HAP-1 (cell line): ENCODE measurements around the gene UQCC2.

ENCODE experiments used
- DNase-seq, 2 experiments: peaks; one replicate each; pipeline ENCODE4 v3.0.0-alpha.2; 2016 to 2020; ENCODE audit warnings: low spot score in 2 of 2
- H3K27me3 ChIP-seq: fragments of 250-450 bp; sonication (Bioruptor Pico); 2 replicates; pipeline ENCODE4 v1.5.1; 2020; ENCODE audit warnings: low read depth, mild to moderate bottlenecking, moderate library complexity
- H3K36me3 ChIP-seq: fragments of 250-450 bp; sonication (Bioruptor Pico); replicated peaks from 2 replicates; pipeline ENCODE4 v1.5.1; 2020; ENCODE audit warnings: mild to moderate bottlenecking
- H3K4me1 ChIP-seq: fragments of 250-450 bp; sonication (Bioruptor Pico); 2 replicates; pipeline ENCODE4 v1.5.1; 2020; ENCODE audit warnings: mild to moderate bottlenecking
- H3K4me3 ChIP-seq: fragments of 250-450 bp; sonication (Bioruptor Pico); 2 replicates; pipeline ENCODE4 v1.5.1; 2020; ENCODE audit warnings: mild to moderate bottlenecking, moderate library complexity
- H3K9me3 ChIP-seq: fragments of 250-450 bp; sonication (Bioruptor Pico); 2 replicates; pipeline ENCODE4 v1.5.1; 2020; ENCODE audit warnings: mild to moderate bottlenecking, moderate library complexity
- in situ Hi-C: fragments of 300-500 bp; cut with MboI; formaldehyde crosslinking; loops from 3 replicates; pipeline ENCODE4 v1.14.3; 2020; ENCODE audit warnings: low sequenced_read_pairs, inconsistent platforms, mixed read lengths

The UQCC2 gene

DNA sequence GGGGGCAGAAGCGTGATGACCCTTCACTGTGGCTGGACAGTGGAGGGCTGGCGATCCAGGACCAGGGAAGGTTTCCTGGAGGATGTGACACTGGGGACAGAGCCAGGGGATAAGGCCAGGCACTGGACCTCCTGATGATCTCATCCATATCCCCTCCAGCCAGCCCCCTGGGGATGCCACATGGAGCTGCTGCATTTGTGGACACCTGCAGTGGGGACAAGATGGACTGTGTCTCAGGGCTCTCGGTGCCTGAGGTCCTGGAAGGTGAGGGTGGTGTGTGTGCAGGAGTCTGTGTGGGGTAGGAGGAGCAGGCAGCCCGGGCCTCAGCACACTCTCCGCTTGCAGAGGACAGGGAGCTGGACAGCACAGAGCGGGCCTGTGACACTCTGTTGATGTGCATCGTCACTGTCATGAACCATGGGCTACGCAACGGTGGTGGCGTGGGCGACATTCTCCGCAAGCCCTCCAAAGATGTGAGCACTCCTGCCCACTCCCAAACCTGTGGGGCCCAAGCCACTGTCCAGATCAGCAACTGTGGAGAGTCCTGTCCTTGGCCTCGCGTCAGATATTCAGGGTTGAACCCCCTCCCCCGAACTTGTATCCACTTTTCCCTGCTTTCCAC lies 19.9 kb downstream of the UQCC2 start:
- DNase-seq: no peak
- Histone ChIP-seq H3K4me1 (no peaks in the 10 kb centered on the region), H3K27me3 (no peaks in the 10 kb centered on the region), H3K9me3 (no peaks in the 10 kb centered on the region), H3K36me3 (peaks cover 76% of the 10 kb centered on the region), H3K4me3 (no peak overlapping the region)
- in situ Hi-C loops: no loop called here

- in situ Hi-C loops: no loop called here
- no peaks in the 10 kb centered on the region for H3K4me1 ChIP-seq
- H3K4me3 ChIP-seq: no peak overlapping the region
- no peaks in the 10 kb centered on the region for H3K27me3 ChIP-seq
- no peaks in the 10 kb centered on the region for H3K9me3 ChIP-seq
- no peak for DNase-seq
- peaks cover 76% of the 10 kb centered on the region for H3K36me3 ChIP-seq
Observed at GRCh38 chr6:33690766-33691165, 20.7 kb downstream of the UQCC2 start.

GRCh38 chr6:33689879-33690278 lies 21.6 kb downstream of the UQCC2 start:
- Histone ChIP-seq H3K36me3 (peaks cover 76% of the 10 kb centered on the region), H3K4me1 (no peaks in the 10 kb centered on the region), H3K4me3 (no peak overlapping the region), H3K27me3 (no peaks in the 10 kb centered on the region), H3K9me3 (no peaks in the 10 kb centered on the region)
- DNase-seq: no peak
- in situ Hi-C loops: no loop called here

GRCh38 chr6:33689148-33689494 lies 22.4 kb downstream of the UQCC2 start:
- DNase-seq: no peak
- no peaks in the 10 kb centered on the region for H3K27me3 ChIP-seq
- no peaks in the 10 kb centered on the region for H3K9me3 ChIP-seq
- no peak overlapping the region for H3K4me3 ChIP-seq
- in situ Hi-C loops: no loop called here
- H3K36me3 ChIP-seq: peaks cover 77% of the 10 kb centered on the region
- H3K4me1 ChIP-seq: no peaks in the 10 kb centered on the region

DNA sequence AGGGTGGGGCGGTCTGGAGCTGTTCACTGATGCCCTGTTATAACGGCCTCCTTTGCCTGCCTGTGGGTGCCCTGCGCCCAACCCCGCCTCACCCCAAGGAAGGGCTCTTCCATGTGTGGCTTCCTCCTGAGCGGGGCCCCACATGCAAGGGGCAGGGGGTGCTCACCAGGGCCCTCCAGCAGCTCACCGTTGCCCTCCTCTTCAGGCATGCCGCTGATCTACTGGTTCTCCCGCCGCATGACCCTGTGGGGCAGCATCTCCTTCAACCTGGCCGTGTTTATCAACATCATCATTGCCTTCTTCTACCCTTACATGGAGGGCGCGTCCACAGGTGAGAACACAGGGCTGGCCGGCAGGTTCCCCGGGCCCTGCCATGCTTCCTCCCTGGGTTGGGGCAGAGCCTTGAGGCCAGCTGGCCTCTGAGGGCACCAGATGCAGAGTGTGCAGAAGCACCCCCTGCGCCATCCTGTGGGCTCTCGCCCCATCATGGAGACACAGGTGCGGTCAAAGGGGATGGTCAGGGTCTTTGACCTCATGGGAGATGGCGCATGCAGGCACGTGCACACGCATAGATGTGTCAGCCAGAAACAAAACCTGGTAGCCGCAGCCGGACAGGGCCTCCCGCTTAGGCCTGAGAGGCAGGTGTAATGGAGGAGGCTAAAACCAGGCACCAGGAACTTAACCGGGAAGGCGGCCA lies 22.9 kb downstream of the UQCC2 start:
- Histone ChIP-seq H3K4me1 (no peaks in the 10 kb centered on the region), H3K36me3 (peaks cover 76% of the 10 kb centered on the region), H3K27me3 (no peaks in the 10 kb centered on the region), H3K9me3 (no peaks in the 10 kb centered on the region), H3K4me3 (no peak overlapping the region)
- in situ Hi-C loops: no loop called here
- DNase-seq: no peak

GRCh38 chr6:33688006-33688405 lies 23.5 kb downstream of the UQCC2 start:
- in situ Hi-C loops: no loop called here
- Histone ChIP-seq H3K27me3 (no peaks in the 10 kb centered on the region), H3K4me3 (no peak overlapping the region), H3K9me3 (no peaks in the 10 kb centered on the region), H3K36me3 (peaks cover 70% of the 10 kb centered on the region), H3K4me1 (no peaks in the 10 kb centered on the region)
- DNase-seq: no peak

DNA sequence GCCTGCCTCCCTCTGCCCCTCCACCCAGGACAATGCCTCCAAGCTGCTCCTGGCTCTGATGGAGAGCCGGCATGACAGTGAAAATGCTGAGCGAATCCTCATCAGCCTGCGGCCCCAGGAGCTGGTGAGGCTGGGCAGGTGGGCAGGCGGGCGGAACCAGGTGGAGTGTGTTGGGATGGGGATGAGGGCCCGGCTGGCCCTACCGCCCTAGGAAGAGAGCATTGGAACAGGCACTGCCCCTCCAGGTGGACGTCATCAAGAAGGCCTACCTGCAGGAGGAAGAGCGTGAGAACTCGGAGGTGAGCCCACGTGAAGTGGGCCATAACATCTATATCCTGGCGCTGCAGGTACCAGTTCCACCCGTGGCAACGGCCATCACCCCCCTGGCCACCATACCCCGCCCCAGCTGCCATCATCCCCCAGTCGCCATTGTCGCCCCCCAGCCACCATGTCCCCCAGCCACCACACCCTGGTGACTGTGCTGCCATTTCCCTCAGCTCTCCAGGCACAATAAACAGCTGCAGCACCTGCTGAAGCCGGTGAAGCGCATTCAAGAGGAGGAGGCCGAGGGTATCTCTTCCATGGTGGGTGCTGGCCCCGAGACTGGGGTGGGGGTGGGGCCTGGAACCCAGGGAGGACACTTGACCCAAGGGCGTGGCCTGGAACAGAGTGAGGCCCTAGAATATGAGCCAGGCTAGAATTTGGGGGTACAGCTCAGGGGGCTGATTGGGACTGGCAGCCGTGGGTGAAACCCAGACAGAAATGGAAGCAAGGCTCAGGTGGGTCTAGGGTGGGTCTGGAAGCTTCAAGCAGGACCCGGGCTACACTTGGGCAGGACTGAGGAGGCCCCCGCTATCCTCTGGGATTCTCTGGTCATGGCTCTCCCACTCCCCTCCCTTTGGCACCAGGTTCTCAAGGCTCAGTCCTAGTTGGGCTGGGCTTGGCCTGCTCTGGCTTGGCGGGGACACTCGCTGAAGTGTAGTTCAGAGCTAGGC lies 24.2 kb downstream of the UQCC2 start:
- no peak for DNase-seq
- no peak overlapping the region for H3K4me3 ChIP-seq
- in situ Hi-C loops: no loop called here
- peaks cover 66% of the 10 kb centered on the region for H3K36me3 ChIP-seq
- H3K9me3 ChIP-seq: no peaks in the 10 kb centered on the region
- no peaks in the 10 kb centered on the region for H3K4me1 ChIP-seq
- H3K27me3 ChIP-seq: no peaks in the 10 kb centered on the region

- H3K9me3 ChIP-seq: no peaks in the 10 kb centered on the region
- no peaks in the 10 kb centered on the region for H3K4me1 ChIP-seq
- DNase-seq: no peak
- H3K36me3 ChIP-seq: peaks cover 58% of the 10 kb centered on the region
- in situ Hi-C loops: no loop called here
- no peaks in the 10 kb centered on the region for H3K27me3 ChIP-seq
- no peak overlapping the region for H3K4me3 ChIP-seq
Observed at GRCh38 chr6:33686225-33686924, 25.1 kb downstream of the UQCC2 start.

DNA sequence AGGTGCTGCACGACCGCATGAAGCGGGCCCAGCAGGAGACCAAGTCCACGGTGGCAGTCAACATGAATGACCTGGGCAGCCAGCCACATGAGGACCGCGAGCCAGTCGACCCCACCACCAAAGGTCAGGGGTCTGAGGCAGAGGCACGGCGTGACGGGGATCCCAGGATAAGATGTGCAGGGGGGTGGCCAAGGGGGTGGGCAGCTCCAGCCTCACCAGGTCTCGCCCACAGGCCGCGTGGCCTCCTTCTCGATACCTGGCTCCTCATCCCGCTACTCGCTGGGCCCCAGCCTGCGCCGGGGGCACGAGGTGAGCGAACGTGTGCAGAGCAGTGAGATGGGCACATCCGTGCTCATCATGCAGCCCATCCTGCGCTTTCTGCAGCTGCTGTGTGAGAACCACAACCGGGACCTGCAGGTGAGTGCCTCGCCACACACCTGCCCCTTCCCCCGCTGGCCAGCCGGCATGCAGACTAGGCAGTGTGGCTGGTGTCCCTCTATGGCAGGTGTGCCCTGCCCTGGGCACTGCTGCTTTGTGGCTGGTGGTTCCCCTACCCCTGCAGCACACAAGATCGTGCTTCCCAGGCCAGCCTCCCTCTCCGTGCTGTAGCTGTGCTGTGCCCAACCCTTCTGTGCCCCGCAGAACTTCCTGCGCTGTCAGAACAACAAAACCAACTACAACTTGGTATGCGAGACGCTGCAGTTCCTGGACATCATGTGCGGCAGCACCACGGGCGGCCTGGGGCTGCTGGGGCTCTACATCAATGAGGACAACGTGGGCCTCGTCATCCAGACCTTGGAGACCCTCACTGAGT lies 25.9 kb downstream of the UQCC2 start:
- peaks cover 54% of the 10 kb centered on the region for H3K36me3 ChIP-seq
- in situ Hi-C loops: no loop called here
- no peak for DNase-seq
- H3K4me1 ChIP-seq: no peaks in the 10 kb centered on the region
- H3K4me3 ChIP-seq: no peak overlapping the region
- no peaks in the 10 kb centered on the region for H3K9me3 ChIP-seq
- no peaks in the 10 kb centered on the region for H3K27me3 ChIP-seq

- Histone ChIP-seq H3K36me3 (peaks cover 50% of the 10 kb centered on the region), H3K4me3 (no peak overlapping the region), H3K9me3 (no peaks in the 10 kb centered on the region), H3K4me1 (no peaks in the 10 kb centered on the region), H3K27me3 (no peaks in the 10 kb centered on the region)
- in situ Hi-C loops: no loop called here
- no peak for DNase-seq
Observed at GRCh38 chr6:33684983-33685382, 26.5 kb downstream of the UQCC2 start.

DNA sequence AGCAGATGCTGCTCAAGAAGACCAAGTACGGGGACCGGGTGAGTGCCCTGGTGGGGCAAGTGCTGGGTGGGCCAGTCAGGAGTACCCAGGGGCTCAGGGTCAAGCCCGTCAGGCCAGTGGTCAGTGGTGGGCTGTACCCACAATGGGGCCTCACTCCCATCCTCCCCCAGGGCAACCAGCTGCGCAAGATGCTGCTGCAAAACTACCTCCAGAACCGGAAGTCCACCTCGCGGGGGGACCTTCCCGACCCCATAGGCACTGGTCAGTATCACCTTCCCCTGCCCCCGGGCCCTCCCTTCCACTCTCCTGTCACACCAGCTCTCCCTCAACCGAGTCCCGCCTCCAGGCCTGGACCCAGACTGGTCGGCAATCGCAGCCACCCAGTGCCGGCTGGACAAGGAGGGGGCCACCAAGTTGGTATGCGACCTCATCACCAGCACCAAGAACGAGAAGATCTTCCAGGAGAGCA lies 27.0 kb downstream of the UQCC2 start:
- in situ Hi-C loops: no loop called here
- Histone ChIP-seq H3K4me1 (no peaks in the 10 kb centered on the region), H3K36me3 (peaks cover 50% of the 10 kb centered on the region), H3K4me3 (no peak overlapping the region), H3K9me3 (no peaks in the 10 kb centered on the region), H3K27me3 (no peaks in the 10 kb centered on the region)
- no peak for DNase-seq

DNA sequence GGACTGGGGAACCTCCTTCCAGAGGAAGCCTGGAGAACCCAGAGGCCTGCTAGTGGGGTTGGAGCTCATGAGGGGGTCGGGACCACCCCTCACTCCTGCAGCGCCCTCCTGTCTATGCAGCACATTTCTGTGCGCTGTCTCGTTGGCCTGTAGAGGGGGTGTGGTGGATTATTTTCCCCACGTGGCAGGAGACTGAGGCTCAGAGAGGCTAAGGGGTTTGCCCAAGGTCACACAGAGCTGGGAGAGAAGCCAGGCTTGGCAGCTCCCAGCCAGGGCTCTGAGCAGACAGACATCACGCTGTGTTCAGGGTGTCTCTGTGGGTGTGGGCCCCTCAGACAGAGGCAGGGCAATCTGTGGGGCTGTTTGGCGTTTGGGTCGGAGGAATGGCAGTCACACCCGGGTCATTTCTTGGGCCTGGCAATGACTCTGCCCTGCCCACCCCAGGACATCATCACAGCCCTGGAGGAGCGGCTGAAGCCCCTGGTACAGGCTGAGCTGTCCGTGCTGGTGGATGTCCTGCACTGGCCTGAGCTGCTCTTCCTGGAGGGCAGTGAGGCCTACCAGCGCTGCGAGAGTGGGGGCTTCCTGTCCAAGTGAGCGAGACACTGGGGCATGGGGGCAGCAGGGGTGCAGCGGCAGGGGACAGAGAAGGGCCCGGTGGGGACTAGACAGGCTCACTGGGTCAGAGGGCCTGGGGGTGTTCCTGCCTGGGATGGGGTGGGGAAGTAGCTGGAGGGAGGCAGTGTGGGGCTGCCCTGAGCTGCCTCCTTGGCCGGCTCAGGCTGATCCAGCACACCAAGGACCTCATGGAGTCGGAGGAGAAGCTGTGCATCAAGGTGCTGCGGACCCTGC lies 27.7 kb downstream of the UQCC2 start:
- H3K36me3 ChIP-seq: peaks cover 46% of the 10 kb centered on the region
- in situ Hi-C loops: no loop called here

More for the DNA sequence above, 27.7 kb downstream of the UQCC2 start:
- Histone ChIP-seq H3K9me3 (no peaks in the 10 kb centered on the region), H3K4me1 (no peaks in the 10 kb centered on the region), H3K4me3 (no peak overlapping the region), H3K27me3 (no peaks in the 10 kb centered on the region)
- DNase-seq: no peak
